ENCODE data around the gene TTC34. TPM values are rescaled to one million over a fixed set of nuclear protein-coding genes. Genes with fewer than 3 reads are reported as not detected.

The TTC34 gene
- total RNA-seq, 1 experiment from 2014 or later: 0.92 TPM

- H4K20me1 ChIP-seq (ENCODE audit: control insufficient read depth, insufficient read depth, insufficient read length): no peaks in the 10 kb centered on the region
- H3K79me1 ChIP-seq (ENCODE audit: insufficient read depth, low read depth, low read length, poor library complexity, severe bottlenecking): no peaks in the 10 kb centered on the region
- peaks cover 91% of the 10 kb centered on the region for H3K9me3 ChIP-seq (ENCODE audit: control insufficient read depth, low read depth, low read length)
- no peak overlapping the region for H3K27ac Mint-ChIP-seq
- peaks cover 26 to 94% of the 10 kb centered on the region in 2 experiments for H3K9me3 Mint-ChIP-seq
- H2AK5ac ChIP-seq (ENCODE audit: insufficient read length, low read length): no peak overlapping the region
- no peak overlapping the region for H2BK12ac ChIP-seq (ENCODE audit: insufficient read length, low read depth, low read length)
- no peak overlapping the region for H2AFZ ChIP-seq (ENCODE audit: low read length)
- H3K18ac ChIP-seq (ENCODE audit: insufficient read length, low read depth, low read length): no peak overlapping the region
- H3K36me3 Mint-ChIP-seq (ENCODE audit: insufficient read depth in 1 of 3, low read depth in 3 of 3): peaks cover 2 to 19% (median 2%) of the 10 kb centered on the region in 3 experiments; a peak in 4 of 7 replicates
- H3K4ac ChIP-seq (ENCODE audit: low read depth, low read length): no peak overlapping the region
- H3K4me1 Mint-ChIP-seq: no peaks in the 10 kb centered on the region
- no peak overlapping the region for H3K56ac ChIP-seq (ENCODE audit: insufficient read length, low read depth, low read length)
- peaks cover 3% of the 10 kb centered on the region; the same call in 1 of the 2 replicates for H3K27me3 Mint-ChIP-seq (ENCODE audit: low read depth)
- no peak overlapping the region for H3K9ac ChIP-seq (ENCODE audit: extremely low read depth, insufficient read length, low read length)
- H2BK20ac ChIP-seq (ENCODE audit: low read depth, low read length, poor library complexity, severe bottlenecking): no peak overlapping the region
- H3K4me1 ChIP-seq (ENCODE audit: insufficient read depth, low read length): no peaks in the 10 kb centered on the region
- H3K79me2 ChIP-seq (ENCODE audit: insufficient read depth, low read length): no peaks in the 10 kb centered on the region
- no peak overlapping the region for H3K4me3 Mint-ChIP-seq
- H3K14ac ChIP-seq (ENCODE audit: insufficient read depth, low read length): no peak overlapping the region
- no peak for DNase-seq
- H4K5ac ChIP-seq (ENCODE audit: insufficient read length, low read depth, low read length): no peak overlapping the region
- no CpG with 5 or more reads among the region's 11 CpGs for WGBS (ENCODE audit: extremely low coverage, insufficient read length, low lambda C conversion rate)
- no peaks in the 10 kb centered on the region for H3K23me2 ChIP-seq (ENCODE audit: insufficient read length, low read depth, low read length, poor library complexity, severe bottlenecking)
- no peak overlapping the region for H4K91ac ChIP-seq (ENCODE audit: insufficient read length, low read depth, low read length)
- no peak overlapping the region for H3T11ph ChIP-seq (ENCODE audit: low read length)
- no peak overlapping the region for H2BK5ac ChIP-seq (ENCODE audit: insufficient read length, low read length)
- H3K23ac ChIP-seq (ENCODE audit: insufficient read length, low read depth, low read length): no peak overlapping the region
- no peak overlapping the region for H4K8ac ChIP-seq (replicated peaks; ENCODE audit: insufficient read length, low read depth, low read length)
- no peak overlapping the region for H2BK15ac ChIP-seq (ENCODE audit: low read depth, low read length)
- H3K4me2 ChIP-seq (ENCODE audit: insufficient read depth, insufficient read length, low read length): no peak overlapping the region
- no peak overlapping the region for H3K27ac ChIP-seq (ENCODE audit: insufficient read length, low read depth, low read length)
- H2BK120ac ChIP-seq (ENCODE audit: low read depth, low read length, poor library complexity, severe bottlenecking): no peak overlapping the region
- no peak for TF ChIP-seq CTCF (conservative IDR thresholded peaks at IDR 0.05)
- H3K27me3 ChIP-seq (ENCODE audit: insufficient read depth, low read length): no peaks in the 10 kb centered on the region
Observed at GRCh38 chr1:2837316-2837715, 35.8 kb upstream of the TTC34 start.

Data from H9 (cell line).